BLaER1 (cell line): ENCODE data around the gene PTMA.

Experiments
- H3K27ac ChIP-seq: shearing (Covaris generic); formaldehyde crosslinking; 2 replicates; pipeline ENCODE4 v1.8.1; 2022
- H3K27me3 ChIP-seq: shearing (Covaris generic); formaldehyde crosslinking; 2 replicates; pipeline ENCODE4 v1.8.1; 2022
- H3K36me3 ChIP-seq: shearing (Covaris generic); formaldehyde crosslinking; 2 replicates; pipeline ENCODE4 v1.8.1; 2022
- H3K4me1 ChIP-seq: shearing (Covaris generic); formaldehyde crosslinking; 2 replicates; pipeline ENCODE4 v1.8.1; 2022
- H3K4me2 ChIP-seq: shearing (Covaris generic); formaldehyde crosslinking; 2 replicates; pipeline ENCODE4 v1.8.1; 2022
- H3K4me3 ChIP-seq: shearing (Covaris generic); formaldehyde crosslinking; 2 replicates; pipeline ENCODE4 v1.8.1; 2022
- H3K9ac ChIP-seq: shearing (Covaris generic); formaldehyde crosslinking; 2 replicates; pipeline ENCODE4 v1.8.1; 2022
- H3K9me3 ChIP-seq: shearing (Covaris generic); formaldehyde crosslinking; 2 replicates; pipeline ENCODE4 v1.8.1; 2022
- H4K20me1 ChIP-seq: shearing (Covaris generic); formaldehyde crosslinking; 2 replicates; pipeline ENCODE4 v1.8.1; 2022
- Cebpa-rat ChIP-seq: shearing (Covaris generic); IDR thresholded peaks from 2 replicates; pipeline ENCODE4 v1.8.1; 2022

PTMA gene

DNA sequence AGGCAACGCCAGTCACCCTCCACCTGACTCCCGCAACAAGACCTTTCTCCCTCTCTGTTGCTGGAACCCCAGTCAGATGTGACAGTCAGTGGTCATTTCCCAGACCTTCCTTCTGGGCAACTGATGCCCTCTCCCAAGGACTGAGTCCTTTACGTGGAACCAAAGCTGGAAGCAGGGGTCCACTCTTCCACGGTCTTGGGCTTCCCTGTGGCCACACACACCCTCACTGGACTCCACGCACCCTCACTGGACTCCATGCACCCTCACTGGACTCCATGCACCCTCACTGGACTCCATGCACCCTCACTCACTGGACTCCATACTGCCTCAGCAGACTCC is 7.1 kb downstream of the PTMA start:
- peak overlapping the region; percentile 95 for H3K4me2 ChIP-seq
- H4K20me1 ChIP-seq = peaks cover 61% of the 10 kb centered on the region
- H3K4me1 ChIP-seq = peaks cover 83% of the 10 kb centered on the region
- no peak overlapping the region for H3K4me3 ChIP-seq
- no peak for TF ChIP-seq Cebpa-rat
- peaks cover 49% of the 10 kb centered on the region for H3K36me3 ChIP-seq
- peak overlapping the region; percentile 3; the same call in 1 of the 2 replicates for H3K9ac ChIP-seq
- peak overlapping the region; percentile 64; the same call in 1 of the 2 replicates for H3K27ac ChIP-seq
- H3K27me3 ChIP-seq = no peaks in the 10 kb centered on the region
- no peaks in the 10 kb centered on the region for H3K9me3 ChIP-seq

DNA sequence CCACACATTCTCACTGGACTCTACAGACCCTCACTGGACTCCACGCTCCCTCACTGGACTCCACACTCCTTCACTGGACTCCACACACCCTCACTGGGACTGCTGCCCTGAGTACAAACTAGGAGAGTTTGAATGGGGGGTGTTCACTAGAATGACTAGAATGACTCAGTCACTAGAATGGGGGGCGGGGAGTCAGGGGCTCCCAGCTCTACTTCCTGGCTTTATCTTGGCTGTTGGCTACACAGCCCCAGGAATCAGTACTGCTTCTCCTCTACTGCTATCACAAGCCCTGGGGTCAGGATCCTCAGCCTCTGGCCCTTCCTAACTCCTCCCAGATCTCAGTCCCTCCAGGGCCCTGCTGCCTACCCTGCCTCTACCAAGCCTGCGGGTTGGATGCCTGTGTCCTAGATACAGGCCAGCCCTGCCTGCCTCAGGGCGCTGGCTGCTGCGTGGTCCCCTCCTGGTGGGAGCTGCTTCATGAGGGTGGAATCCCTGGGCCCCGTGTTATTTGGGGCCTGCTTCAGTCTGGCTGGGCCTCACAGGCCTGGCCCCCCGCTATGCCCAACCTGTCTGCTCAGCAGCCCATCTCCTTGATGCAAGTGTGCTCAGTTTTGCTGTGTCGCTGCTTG is 7.8 kb downstream of the PTMA start:
- H3K4me1 ChIP-seq = peaks cover 89% of the 10 kb centered on the region
- H3K4me2 ChIP-seq = peak overlapping the region; percentile 95
- H3K27ac ChIP-seq = peak overlapping the region; percentile 64
- H3K4me3 ChIP-seq = no peak overlapping the region
- no peaks in the 10 kb centered on the region for H3K9me3 ChIP-seq
- H3K36me3 ChIP-seq = peaks cover 43% of the 10 kb centered on the region
- TF ChIP-seq Cebpa-rat = no peak
- peak overlapping the region; percentile 3; the same call in 1 of the 2 replicates for H3K9ac ChIP-seq
- H4K20me1 ChIP-seq = peaks cover 54% of the 10 kb centered on the region
- no peaks in the 10 kb centered on the region for H3K27me3 ChIP-seq

DNA sequence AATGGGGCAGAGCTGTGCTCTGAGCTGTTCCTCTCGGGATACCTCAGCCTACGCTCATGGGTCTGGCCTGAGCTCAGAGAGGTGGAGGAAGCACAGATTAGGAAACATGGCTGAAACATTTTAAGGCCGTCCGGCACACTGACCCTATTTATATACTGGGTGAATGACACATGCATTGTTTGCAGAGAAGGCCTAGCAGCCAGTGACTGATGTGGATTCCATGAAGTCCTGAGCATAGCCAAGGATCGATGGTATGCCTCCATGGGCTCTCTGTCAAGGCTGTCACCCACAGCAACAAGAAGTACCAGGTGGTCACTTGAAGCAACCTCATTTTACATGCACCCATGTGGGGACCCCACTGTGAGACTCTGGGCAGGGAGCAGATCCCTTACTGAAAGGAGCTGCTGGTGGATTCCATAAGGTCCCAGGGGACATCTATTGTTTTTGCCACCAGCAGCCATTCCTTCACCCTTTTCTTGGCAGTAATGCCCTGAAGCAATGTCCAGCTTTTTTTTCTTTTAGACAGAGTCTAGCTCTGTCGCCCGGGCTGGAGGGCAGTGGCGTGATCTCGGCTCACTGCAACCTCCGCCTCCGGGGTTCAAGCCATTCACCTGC is 8.4 kb downstream of the PTMA start:
- H3K27ac ChIP-seq = peak overlapping the region; percentile 64
- H3K9me3 ChIP-seq = no peaks in the 10 kb centered on the region
- H3K27me3 ChIP-seq = no peaks in the 10 kb centered on the region
- H3K4me1 ChIP-seq = peaks cover 94% of the 10 kb centered on the region
- no peak overlapping the region for H3K4me3 ChIP-seq
- TF ChIP-seq Cebpa-rat = no peak
- peaks cover 36% of the 10 kb centered on the region for H3K36me3 ChIP-seq
- H3K4me2 ChIP-seq = peak overlapping the region; percentile 95
- H4K20me1 ChIP-seq = peaks cover 48% of the 10 kb centered on the region
- peak overlapping the region; percentile 3; the same call in 1 of the 2 replicates for H3K9ac ChIP-seq

DNA sequence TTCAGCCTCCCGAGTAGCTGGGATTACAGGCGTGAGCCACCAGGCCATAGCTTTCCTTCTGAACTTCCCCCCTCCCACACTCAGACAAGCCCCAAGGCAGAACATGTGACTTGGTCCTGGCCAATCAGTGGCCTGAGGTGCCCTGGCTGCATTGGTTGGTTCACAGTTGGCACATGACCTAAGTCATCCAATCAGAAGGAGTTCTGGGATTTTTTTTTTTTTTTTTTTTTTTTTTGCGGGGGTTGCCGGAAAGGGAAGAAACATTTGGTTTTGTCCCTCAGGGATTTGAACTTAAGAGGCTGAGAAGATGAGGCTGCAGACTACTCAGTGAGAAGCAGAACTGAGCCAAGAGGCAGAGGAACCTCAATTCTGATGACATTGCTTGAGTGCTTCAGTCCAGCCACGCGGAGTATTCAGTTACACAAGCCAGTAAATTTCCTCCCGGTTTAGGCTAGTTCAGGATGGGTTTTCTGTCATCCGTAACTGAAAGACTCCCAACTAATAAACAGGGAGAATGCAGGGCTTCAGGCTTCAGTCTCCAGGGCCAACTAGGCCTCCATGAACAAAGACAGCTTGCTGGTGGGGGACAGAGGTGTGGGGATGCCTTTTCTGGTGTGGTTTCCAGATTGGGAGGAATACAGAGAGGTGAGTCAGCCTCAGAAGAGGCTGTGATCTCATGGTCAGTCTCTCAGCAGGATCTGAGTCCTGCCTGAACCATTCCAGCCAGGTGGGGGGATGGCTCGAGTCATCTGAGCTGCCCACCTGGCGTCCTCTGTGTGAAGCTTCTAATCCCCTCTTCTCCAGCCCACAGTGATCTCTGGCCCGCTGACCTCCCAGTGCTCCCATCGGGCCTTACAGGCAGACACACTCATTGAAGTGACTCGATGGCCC is 9.2 kb downstream of the PTMA start:
- H3K9ac ChIP-seq = peak overlapping the region; percentile 81
- no peak for TF ChIP-seq Cebpa-rat
- no peaks in the 10 kb centered on the region for H3K9me3 ChIP-seq
- peaks cover 29% of the 10 kb centered on the region for H3K36me3 ChIP-seq
- H4K20me1 ChIP-seq = peaks cover 40% of the 10 kb centered on the region
- peak overlapping the region; percentile 95 for H3K27ac ChIP-seq
- H3K4me3 ChIP-seq = peak overlapping the region; percentile 48
- peak overlapping the region; percentile 95 for H3K4me2 ChIP-seq
- peaks cover 94% of the 10 kb centered on the region for H3K4me1 ChIP-seq
- no peaks in the 10 kb centered on the region for H3K27me3 ChIP-seq

DNA sequence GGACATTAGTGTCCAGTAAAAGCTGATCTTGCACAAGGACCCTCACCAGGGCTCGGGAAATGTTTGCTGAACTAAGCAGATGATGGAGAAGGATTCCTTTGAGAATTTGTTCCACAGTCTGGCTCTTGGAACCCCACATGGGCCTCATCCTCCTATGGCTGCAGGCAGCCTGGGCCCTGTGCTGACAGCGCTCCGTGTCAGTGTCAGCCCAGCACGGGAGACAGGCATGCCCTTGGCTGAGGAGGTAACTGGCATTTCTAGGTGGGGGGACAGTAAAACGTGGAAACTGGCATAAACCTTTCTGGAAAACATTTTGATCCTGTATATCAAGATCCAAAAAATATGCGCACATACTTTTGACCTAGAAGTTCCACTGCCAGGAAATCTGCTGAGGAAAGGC is 10.5 kb downstream of the PTMA start:
- TF ChIP-seq Cebpa-rat = no peak
- Histone ChIP-seq H3K4me1 (peaks cover 96% of the 10 kb centered on the region), H3K4me3 (no peak overlapping the region), H3K9me3 (no peaks in the 10 kb centered on the region), H3K36me3 (peaks cover 19% of the 10 kb centered on the region), H4K20me1 (peaks cover 27% of the 10 kb centered on the region), H3K27ac (peak overlapping the region; percentile 95), H3K4me2 (peak overlapping the region; percentile 95), H3K9ac (peak overlapping the region; percentile 81), H3K27me3 (no peaks in the 10 kb centered on the region)

DNA sequence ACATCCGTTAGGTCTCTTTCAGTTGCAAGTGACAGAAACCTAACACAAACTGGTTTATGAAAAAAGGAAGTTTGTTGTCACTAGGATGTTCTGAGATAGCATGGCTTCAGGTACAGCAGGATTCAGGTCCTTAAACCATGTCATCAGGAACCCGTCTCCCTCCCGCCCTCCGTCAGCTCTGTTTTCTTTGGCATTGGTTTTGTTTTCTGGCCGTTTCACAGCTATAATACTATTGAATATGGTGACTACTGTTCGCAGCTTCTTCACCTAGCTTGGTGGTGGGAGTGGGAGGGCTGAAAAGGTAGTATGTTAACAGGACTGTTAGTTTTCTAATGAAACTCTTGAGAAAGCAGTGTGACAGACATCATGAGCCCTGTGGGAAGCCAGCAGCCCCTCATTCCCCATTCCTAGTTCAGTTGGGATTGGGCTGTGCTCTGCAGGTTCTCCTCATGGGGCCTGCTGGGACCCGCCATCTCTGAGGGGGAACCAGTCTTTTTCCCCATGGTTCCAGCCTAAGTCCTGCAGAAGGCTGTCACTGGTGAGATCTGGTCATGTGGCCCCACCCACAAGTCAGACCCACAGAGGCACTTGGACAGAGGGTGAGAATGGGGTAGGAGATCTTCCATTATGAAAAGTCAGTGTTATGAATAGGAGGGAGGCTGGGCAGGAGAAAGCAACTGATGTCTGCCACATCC is 12.1 kb downstream of the PTMA start:
- Histone ChIP-seq H3K4me1 (peaks cover 79% of the 10 kb centered on the region), H3K9me3 (no peaks in the 10 kb centered on the region), H3K4me3 (no peak overlapping the region), H3K27me3 (no peaks in the 10 kb centered on the region), H3K36me3 (peaks cover 7% of the 10 kb centered on the region), H3K4me2 (no peak overlapping the region), H4K20me1 (peaks cover 11% of the 10 kb centered on the region), H3K9ac (no peak overlapping the region), H3K27ac (no peak overlapping the region)
- TF ChIP-seq Cebpa-rat = no peak

DNA sequence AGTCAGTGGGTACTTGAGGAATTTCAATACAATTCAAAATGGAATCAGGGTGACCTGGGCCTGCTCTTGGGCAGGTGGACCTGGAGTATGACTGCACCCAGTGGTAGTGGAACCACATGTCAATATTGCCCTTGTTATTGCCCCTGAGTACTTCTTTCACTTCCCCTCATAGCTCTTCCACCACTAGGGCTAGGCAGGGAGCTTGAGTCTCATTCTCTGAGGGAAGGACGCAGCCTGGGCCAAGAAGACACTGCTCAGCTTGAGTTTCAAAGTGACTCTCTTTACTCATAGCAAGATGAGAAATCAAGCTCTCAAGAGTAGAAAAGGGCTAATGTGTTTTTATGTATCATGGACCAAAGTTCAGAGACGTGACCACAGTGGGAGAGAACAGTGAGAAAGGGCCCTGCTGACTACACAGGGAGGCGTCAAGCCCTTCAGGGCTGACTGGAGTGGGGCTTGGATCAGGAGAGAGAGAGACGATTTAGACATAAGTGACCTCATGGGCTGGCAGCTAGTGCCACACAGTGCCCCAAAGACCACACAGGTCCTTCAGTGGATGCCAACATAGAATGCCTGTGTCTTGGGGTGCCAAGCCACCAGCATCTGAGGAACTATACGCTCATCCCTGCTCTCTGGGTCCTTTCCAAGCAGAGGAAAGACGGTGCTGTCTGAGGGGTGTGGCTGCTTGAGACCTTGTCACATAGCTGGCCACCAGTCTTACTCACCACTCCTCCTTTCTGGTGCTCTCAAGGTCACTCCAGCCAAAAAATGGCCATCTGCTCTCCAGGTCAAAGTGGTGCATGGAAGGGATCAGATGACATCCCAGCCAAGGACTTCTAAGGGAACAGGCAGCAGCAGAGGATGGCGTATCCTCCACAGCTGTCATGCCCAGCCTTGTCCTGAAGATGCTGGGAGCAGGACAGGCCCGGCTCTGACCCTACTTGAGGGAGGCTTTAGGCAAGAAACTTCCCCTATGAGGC is 13.0 kb downstream of the PTMA start:
- no peak overlapping the region for H3K9ac ChIP-seq
- H3K4me1 ChIP-seq = peaks cover 71% of the 10 kb centered on the region
- H3K27me3 ChIP-seq = no peaks in the 10 kb centered on the region
- peak overlapping the region; percentile 53; the same call in 1 of the 2 replicates for H3K4me2 ChIP-seq
- no peaks in the 10 kb centered on the region; the same call in 1 of the 2 replicates for H3K36me3 ChIP-seq
- peak overlapping the region; percentile 27; the same call in 1 of the 2 replicates for H3K27ac ChIP-seq
- no peaks in the 10 kb centered on the region for H3K9me3 ChIP-seq
- H3K4me3 ChIP-seq = no peak overlapping the region
- no peak for TF ChIP-seq Cebpa-rat
- peaks cover 3% of the 10 kb centered on the region for H4K20me1 ChIP-seq

DNA sequence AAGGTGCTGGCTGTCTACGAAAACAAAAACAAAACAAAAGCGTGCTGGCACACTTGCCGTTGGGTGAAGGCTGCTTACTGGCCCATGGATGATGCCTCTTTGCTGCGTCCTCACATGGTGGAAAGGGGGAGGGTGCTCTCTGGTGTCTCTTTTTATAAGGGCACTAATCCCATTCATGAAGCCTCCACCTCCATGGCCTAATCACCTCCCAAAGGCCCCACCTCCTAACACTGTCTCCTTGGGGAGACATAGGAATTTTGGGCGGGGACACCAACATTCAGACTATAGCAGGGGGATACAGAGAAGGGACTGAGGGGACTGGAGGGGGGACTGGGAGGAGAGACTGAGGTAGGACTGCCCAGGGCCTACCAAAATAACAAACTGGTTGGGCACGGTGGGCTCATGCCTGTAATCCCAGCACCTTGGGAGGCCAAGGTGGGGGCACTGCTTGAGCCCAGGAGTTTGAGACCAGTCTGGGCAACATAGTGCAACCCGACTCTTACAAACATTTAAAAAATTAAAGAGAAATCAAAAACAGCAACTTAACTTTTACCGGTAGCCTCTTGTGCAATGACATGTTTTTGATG is 14.5 kb downstream of the PTMA start:
- Histone ChIP-seq H3K4me1 (peaks cover 57% of the 10 kb centered on the region), H3K9ac (no peak overlapping the region), H4K20me1 (no peaks in the 10 kb centered on the region), H3K4me3 (no peak overlapping the region), H3K36me3 (peaks cover 6% of the 10 kb centered on the region; the same call in 1 of the 2 replicates), H3K27ac (peak overlapping the region; percentile 21; the same call in 1 of the 2 replicates), H3K9me3 (no peaks in the 10 kb centered on the region), H3K27me3 (no peaks in the 10 kb centered on the region), H3K4me2 (peak overlapping the region; percentile 53)
- TF ChIP-seq Cebpa-rat = no peak
